Erythroblast (primary cell): ENCODE measurements around the gene SFSWAP.
"Not testable (repeated sequence)": the region's sequence is repeated elsewhere in the genome, so short reads cannot be mapped to it uniquely, and the experiment has no call there.

ENCODE experiments used
- GATA1 ChIP-seq: IDR thresholded peaks from 2 replicates; pipeline ENCODE4 v1.6.1; 2011; ENCODE audit warnings: low read depth, mild to moderate bottlenecking, control low read depth, low read length, moderate library complexity
- POLR2A ChIP-seq: IDR thresholded peaks from 2 replicates; pipeline ENCODE4 v1.6.1; 2011; ENCODE audit warnings: mild to moderate bottlenecking, low read length

DNA sequence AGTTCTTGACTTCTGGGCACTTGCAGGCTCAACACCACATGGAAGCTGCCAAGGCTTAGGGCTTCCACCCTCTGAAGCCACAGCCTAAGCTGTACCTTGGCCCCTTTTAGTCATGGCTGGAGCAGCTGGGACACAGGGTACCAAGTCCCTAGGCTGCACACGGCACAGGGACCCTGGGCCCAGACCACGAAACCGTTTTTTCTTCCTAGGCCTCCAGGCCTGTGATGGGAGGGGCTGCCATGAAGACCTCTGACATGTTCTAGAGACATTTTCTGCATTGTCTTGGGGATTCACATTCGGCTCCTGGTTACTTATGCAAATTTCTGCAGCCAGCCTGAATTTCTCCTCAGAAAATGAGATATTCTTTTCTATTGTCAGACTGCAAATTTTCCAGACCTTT lies 33.0 kb downstream of the SFSWAP start:
- not testable (repeated sequence) for TF ChIP-seq POLR2A, GATA1
